EL (cell line): ENCODE results near the gene MAPK8IP2.
A peak's percentile ranks its signal among the peaks of the same experiment; 100 is the strongest.

Experiments
- DNase-seq: peaks from one replicate; pipeline ENCODE4 v3.0.0-alpha.2; 2016

Gene MAPK8IP2

GRCh38 chr22:50576070-50576469 is 24.5 kb upstream of the MAPK8IP2 start:
- DNase-seq: peak; percentile 60

GRCh38 chr22:50576806-50577696 is 23.5 kb upstream of the MAPK8IP2 start:
- DNase-seq: no peak

GRCh38 chr22:50577697-50577986 is 23.0 kb upstream of the MAPK8IP2 start:
- no peak for DNase-seq

GRCh38 chr22:50577987-50578775 is 22.4 kb upstream of the MAPK8IP2 start, which contains the start of gene CPT1B:
TSS of gene CPT1B (minus strand) at chr22:50578427. CDS start at chr22:50577915, 512 bp downstream.
- no peak for DNase-seq

- DNase-seq: no peak
Observed at GRCh38 chr22:50578776-50579310, 21.8 kb upstream of the MAPK8IP2 start.

GRCh38 chr22:50579752-50580151 is 20.8 kb upstream of the MAPK8IP2 start:
- DNase-seq: no peak

GRCh38 chr22:50581031-50581949 is 19.3 kb upstream of the MAPK8IP2 start:
- DNase-seq: no peak

- peak; percentile 26 for DNase-seq
Observed at GRCh38 chr22:50581950-50582492, 18.6 kb upstream of the MAPK8IP2 start.

- DNase-seq: peak; percentile 99
Observed at GRCh38 chr22:50582493-50583293, 17.9 kb upstream of the MAPK8IP2 start, which contains the start of gene CHKB. TSS of gene CHKB (minus strand) at chr22:50582849. CDS start at chr22:50582781, 68 bp downstream.

- no peak for DNase-seq
Observed at GRCh38 chr22:50583294-50583861, 17.2 kb upstream of the MAPK8IP2 start.

GRCh38 chr22:50584106-50585096 is 16.2 kb upstream of the MAPK8IP2 start:
- DNase-seq: no peak

GRCh38 chr22:50585238-50585637 is 15.4 kb upstream of the MAPK8IP2 start:
- no peak for DNase-seq

- no peak for DNase-seq
Observed at GRCh38 chr22:50585781-50586180, 14.8 kb upstream of the MAPK8IP2 start.

- no peak for DNase-seq
Observed at GRCh38 chr22:50586416-50586815, 14.2 kb upstream of the MAPK8IP2 start.

- no peak for DNase-seq
Observed at GRCh38 chr22:50587407-50587806, 13.2 kb upstream of the MAPK8IP2 start.

GRCh38 chr22:50595189-50595588 is 5.4 kb upstream of the MAPK8IP2 start:
- no peak for DNase-seq

GRCh38 chr22:50597097-50597496 is 3.5 kb upstream of the MAPK8IP2 start:
- DNase-seq: no peak

- DNase-seq: no peak
Observed at GRCh38 chr22:50599816-50600455, 657 bp upstream of the MAPK8IP2 start.
